ENCODE results near the gene CCDC110.

GRCh38 chr4:185437809-185438208, 33.7 kb downstream of the CCDC110 start:
- no peak for TF ChIP-seq CTCF (IDR thresholded peaks at IDR 0.05)
- TF ChIP-seq POLR2A (IDR thresholded peaks at IDR 0.05): no peak
